ENCODE results near the gene GTF2I. TPM values are rescaled to one million over a fixed set of nuclear protein-coding genes. Genes with fewer than 3 reads are reported as not detected.
A peak's percentile ranks its signal among the peaks of the same experiment; 100 is the strongest.

GTF2I gene
- total RNA-seq, 4 donors from 2014 or later, result 240 to 385 (median 353) TPM

DNA sequence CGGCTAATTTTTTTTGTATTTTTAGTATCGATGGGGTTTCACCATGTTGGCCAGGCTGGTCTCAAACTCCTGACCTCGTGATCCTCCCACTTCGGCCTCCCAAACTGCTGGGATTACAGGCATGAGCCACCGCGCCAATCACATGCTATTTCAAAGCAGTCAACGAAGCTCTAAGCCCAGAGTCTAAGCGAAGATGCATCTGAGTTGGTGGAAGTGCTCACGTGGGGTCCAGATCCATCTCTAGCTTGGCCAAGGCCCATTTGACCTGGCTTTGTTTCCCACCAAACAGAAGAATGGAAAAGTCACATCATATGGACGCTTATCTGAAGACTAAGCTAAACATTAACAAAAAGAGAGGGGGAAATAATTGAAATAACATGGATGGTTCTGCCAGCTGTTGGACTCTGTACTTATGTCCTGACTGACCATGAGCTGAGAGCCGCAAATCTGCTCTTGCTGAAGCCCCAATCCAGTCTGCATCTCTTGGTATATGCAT is 3.8 kb upstream of the GTF2I start:
- Histone ChIP-seq H3K27ac (no peak overlapping the region), H3K4me1 (peaks cover 6 to 12% of the 10 kb centered on the region in 2 donors), H3K9me3 (no peaks in the 10 kb centered on the region), H3K36me3 (no peaks in the 10 kb centered on the region), H3K4me3 (replicated peaks in 1 of 3) (no peak overlapping the region), H3K27me3 (no peaks in the 10 kb centered on the region)
- DNase-seq, result no peak
- TF ChIP-seq, protein P1, sequence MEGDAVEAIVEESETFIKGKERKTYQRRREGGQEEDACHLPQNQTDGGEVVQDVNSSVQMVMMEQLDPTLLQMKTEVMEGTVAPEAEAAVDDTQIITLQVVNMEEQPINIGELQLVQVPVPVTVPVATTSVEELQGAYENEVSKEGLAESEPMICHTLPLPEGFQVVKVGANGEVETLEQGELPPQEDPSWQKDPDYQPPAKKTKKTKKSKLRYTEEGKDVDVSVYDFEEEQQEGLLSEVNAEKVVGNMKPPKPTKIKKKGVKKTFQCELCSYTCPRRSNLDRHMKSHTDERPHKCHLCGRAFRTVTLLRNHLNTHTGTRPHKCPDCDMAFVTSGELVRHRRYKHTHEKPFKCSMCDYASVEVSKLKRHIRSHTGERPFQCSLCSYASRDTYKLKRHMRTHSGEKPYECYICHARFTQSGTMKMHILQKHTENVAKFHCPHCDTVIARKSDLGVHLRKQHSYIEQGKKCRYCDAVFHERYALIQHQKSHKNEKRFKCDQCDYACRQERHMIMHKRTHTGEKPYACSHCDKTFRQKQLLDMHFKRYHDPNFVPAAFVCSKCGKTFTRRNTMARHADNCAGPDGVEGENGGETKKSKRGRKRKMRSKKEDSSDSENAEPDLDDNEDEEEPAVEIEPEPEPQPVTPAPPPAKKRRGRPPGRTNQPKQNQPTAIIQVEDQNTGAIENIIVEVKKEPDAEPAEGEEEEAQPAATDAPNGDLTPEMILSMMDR (IDR thresholded peaks at IDR 0.05), result no peak
- no peak for TF ChIP-seq POLR2A (IDR thresholded peaks at IDR 0.05)
- intact Hi-C loops (cut with DNase I), result no loop called here
- 96 to 98% methylated on average over 11 of the region's 11 CpGs for WGBS, 2 donors

- Histone ChIP-seq H3K4me1 (peaks cover 15 to 20% of the 10 kb centered on the region in 2 donors), H3K27ac (peak overlapping the region in 1 of 3 donors; percentile 100), H3K36me3 (no peaks in the 10 kb centered on the region), H3K4me3 (replicated peaks in 1 of 3) (no peak overlapping the region), H3K27me3 (no peaks in the 10 kb centered on the region), H3K9me3 (no peaks in the 10 kb centered on the region)
- WGBS, 2 donors, result 89 to 90% methylated on average over 5 of the region's 5 CpGs
- DNase-seq, result no peak
- TF ChIP-seq, protein P1 (IDR thresholded peaks at IDR 0.05), result no peak
- TF ChIP-seq POLR2A (IDR thresholded peaks at IDR 0.05), result no peak
- intact Hi-C loops (cut with DNase I), result no loop called here
Observed at GRCh38 chr7:74654811-74655210, 2.7 kb upstream of the GTF2I start.

GRCh38 chr7:74655324-74655723 is 2.2 kb upstream of the GTF2I start:
- intact Hi-C loops (cut with DNase I), result no loop called here
- peaks cover 21 to 25% of the 10 kb centered on the region in 2 donors for H3K4me1 ChIP-seq
- H3K4me3 ChIP-seq (replicated peaks in 1 of 3), result no peak overlapping the region
- H3K27me3 ChIP-seq, result no peaks in the 10 kb centered on the region
- no peaks in the 10 kb centered on the region for H3K9me3 ChIP-seq
- no peak for TF ChIP-seq POLR2A (IDR thresholded peaks at IDR 0.05)
- TF ChIP-seq, protein P1 (IDR thresholded peaks at IDR 0.05), result no peak
- no peaks in the 10 kb centered on the region for H3K36me3 ChIP-seq
- DNase-seq, result no peak
- 64 to 71% methylated on average over 8 of the region's 8 CpGs for whole genome bisulfite sequencing, 2 donors
- H3K27ac ChIP-seq, result peak overlapping the region; percentile 96 to 100 (median 97)

GRCh38 chr7:74655768-74656440 is 1.6 kb upstream of the GTF2I start:
- 20 to 25% methylated on average over 21 of the region's 21 CpGs for WGBS, 2 donors
- Histone ChIP-seq H3K27ac (peak overlapping the region; percentile 96 to 100 (median 97)), H3K9me3 (no peaks in the 10 kb centered on the region), H3K36me3 (no peaks in the 10 kb centered on the region), H3K4me1 (peaks cover 26 to 30% of the 10 kb centered on the region in 2 donors), H3K27me3 (no peaks in the 10 kb centered on the region), H3K4me3 (replicated peaks in 1 of 3) (peak overlapping the region in 2 of 3 donors; percentile 13 to 100)
- DNase-seq, result no peak
- intact Hi-C loops (cut with DNase I), result no loop called here
- TF ChIP-seq POLR2A (IDR thresholded peaks at IDR 0.05), result no peak
- TF ChIP-seq, protein P1 (IDR thresholded peaks at IDR 0.05), result peak in 2 of 6 experiments; percentile 11 to 26

DNA sequence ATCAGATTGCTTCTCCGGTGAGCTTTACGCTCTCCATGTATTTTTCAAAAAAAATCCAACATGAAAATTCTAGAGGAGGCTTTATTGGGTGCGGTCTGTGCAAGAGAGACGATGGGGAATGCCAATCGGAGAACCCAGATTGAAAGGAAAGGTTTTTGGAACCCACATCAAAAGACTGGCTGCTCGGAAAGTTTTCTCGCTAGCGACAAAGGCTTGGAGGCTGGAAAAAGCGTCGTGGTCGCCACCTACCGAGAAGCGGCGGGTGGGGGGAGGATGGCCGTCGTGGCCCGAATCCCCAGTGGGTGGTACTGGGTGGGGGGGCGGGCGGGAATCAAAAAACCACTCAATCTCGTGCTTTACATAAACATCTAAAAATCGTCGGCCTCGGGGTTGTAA is 1.1 kb upstream of the GTF2I start:
- whole genome bisulfite sequencing, 2 donors, result 1% methylated on average over 22 of the region's 23 CpGs

More for the DNA sequence above, 1.1 kb upstream of the GTF2I start:
- TF ChIP-seq POLR2A (IDR thresholded peaks at IDR 0.05), result peak in 1 of 2 donors; percentile 17
- TF ChIP-seq, protein P1 (IDR thresholded peaks at IDR 0.05), result peak in 1 of 6 experiments; percentile 28
- H3K27me3 ChIP-seq, result no peaks in the 10 kb centered on the region
- DNase-seq, result peak; percentile 73 to 75
- no peaks in the 10 kb centered on the region for H3K36me3 ChIP-seq
- H3K9me3 ChIP-seq, result no peaks in the 10 kb centered on the region
- H3K4me1 ChIP-seq, result peaks cover 32 to 36% of the 10 kb centered on the region in 2 donors
- peak overlapping the region; percentile 96 to 100 (median 97) for H3K27ac ChIP-seq
- intact Hi-C loops (cut with DNase I), result no loop called here
- peak overlapping the region in 2 of 3 donors; percentile 13 to 100 for H3K4me3 ChIP-seq (replicated peaks in 1 of 3)
